Peyer's patch (tissue), 4 donors: ENCODE results near the gene ASCC1.

Experiments used
- CTCF ChIP-seq, 6 experiments: fragments of 450-650 bp in 4 of 6; fragments of 200-600 bp in 2 of 6; sonication (generic) in 1 of 6; IDR thresholded peaks; one replicate each; pipeline ENCODE4 v1.5.1; 2017 to 2019; ENCODE audit warnings: antibody characterized with exemption in 6 of 6, mild to moderate bottlenecking in 3 of 6, moderate library complexity in 1 of 6
- POLR2A ChIP-seq, 2 donors: fragments of 450-650 bp; IDR thresholded peaks; one replicate each; pipeline ENCODE4 v1.5.1; 2017; ENCODE audit warnings: antibody characterized with exemption in 2 of 2, mild to moderate bottlenecking in 2 of 2, moderate library complexity in 2 of 2

DNA sequence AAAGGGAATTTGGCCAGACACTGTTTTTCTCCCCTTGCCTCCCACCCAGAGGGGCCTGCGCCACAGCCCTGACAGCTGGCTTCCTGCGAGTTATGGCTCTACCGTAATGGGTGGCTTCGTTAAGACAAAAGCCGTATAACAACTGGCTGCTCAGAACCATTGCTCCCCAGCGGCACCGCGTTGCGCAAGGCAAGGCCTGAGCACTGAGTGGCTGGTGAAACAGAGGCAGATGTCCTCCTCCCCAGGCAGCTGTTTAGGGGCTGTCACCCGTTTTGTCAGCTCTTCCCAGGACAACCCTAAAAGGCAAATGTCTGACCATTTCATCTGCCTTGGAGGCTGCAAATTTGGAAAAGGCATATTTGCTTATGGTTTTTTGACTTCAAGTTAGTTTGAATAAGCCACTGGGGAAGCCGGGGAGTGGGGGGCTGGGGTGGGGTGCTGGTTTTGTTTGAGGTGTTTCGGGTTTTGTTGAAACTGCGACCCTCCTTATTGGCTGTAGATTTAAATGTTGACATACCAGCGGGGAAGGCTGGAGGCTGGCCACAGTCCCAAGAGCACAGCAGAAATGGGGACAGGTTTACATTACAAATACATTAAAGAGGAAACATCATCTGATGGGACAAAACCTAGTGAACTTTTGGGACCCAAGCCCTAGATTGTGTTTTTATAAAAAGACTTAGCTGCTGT lies 127.0 kb downstream of the ASCC1 start:
- TF ChIP-seq CTCF (IDR thresholded peaks at IDR 0.05) (no peak), POLR2A (IDR thresholded peaks at IDR 0.05) (no peak)
